ENCODE results near the gene NPHP4.

NPHP4 gene

GRCh38 chr1:5999711-6000443, 7.7 kb upstream of the NPHP4 start:
- Histone ChIP-seq H3K4me1 (ENCODE audit: control insufficient read depth, low read depth, low read length) (peaks cover 15% of the 10 kb centered on the region), H3K36me3 (ENCODE audit: control insufficient read depth, low read depth, low read length) (no peaks in the 10 kb centered on the region), H3K27me3 (ENCODE audit: control insufficient read depth, insufficient read depth, low read length) (peaks cover 23% of the 10 kb centered on the region), H3K9ac (ENCODE audit: low read length) (no peak overlapping the region), H3K4me3 (ENCODE audit: low read length) (no peak overlapping the region), H3K27ac (ENCODE audit: low read length) (no peak overlapping the region), H3K9me3 (ENCODE audit: control insufficient read depth, low read depth, low read length) (no peaks in the 10 kb centered on the region)

GRCh38 chr1:5998906-5999301, 6.7 kb upstream of the NPHP4 start:
- no peaks in the 10 kb centered on the region for H3K36me3 ChIP-seq (ENCODE audit: control insufficient read depth, low read depth, low read length)
- no peaks in the 10 kb centered on the region for H3K9me3 ChIP-seq (ENCODE audit: control insufficient read depth, low read depth, low read length)
- H3K27me3 ChIP-seq (ENCODE audit: control insufficient read depth, insufficient read depth, low read length): peaks cover 31% of the 10 kb centered on the region
- peaks cover 14% of the 10 kb centered on the region for H3K4me1 ChIP-seq (ENCODE audit: control insufficient read depth, low read depth, low read length)
- no peak overlapping the region for H3K27ac ChIP-seq (ENCODE audit: low read length)
- H3K4me3 ChIP-seq (ENCODE audit: low read length): no peak overlapping the region
- H3K9ac ChIP-seq (ENCODE audit: low read length): no peak overlapping the region

DNA sequence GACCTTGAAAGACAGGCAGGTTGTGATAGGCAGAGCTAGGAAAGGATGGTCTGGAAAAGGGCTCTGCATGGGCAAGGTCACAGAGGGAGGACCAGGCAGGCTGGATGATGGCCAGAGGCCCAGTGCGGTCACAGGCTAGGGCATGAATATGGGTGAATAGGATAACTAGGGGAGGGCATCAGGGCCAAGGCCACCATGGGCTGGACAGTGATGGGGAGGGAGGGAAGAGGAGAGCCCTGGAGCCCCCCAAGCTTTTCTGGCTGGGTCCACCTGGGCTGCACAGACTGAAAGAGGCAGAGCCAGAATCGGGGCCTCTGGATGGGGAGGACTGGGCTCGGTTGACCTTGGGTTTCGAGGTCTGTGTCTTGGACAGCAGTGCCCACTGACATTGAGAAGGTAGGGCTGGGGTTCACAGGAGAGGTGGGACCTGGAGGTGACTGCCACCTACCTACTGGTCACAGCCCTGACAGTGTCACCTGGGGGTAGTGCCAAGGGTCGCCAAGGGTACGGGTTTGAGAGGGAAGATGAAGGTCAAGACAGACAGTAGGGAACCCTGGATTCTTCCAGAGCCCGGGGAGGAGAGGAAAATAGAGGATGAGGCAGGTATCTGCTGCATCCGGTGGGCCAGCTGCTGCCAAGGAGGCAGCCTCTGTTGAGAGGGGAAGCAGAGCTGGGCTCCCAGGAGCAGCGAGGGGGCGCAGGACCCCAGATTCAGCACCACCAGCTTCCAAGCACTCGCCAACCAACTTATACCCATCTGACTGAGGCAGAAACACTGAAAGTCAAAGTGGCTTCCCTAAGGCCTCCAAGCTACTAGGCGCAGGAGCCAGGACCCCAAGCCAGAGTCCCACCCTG, 6.1 kb upstream of the NPHP4 start:
- Histone ChIP-seq H3K27me3 (ENCODE audit: control insufficient read depth, insufficient read depth, low read length) (peaks cover 30% of the 10 kb centered on the region), H3K27ac (ENCODE audit: low read length) (no peak overlapping the region), H3K9ac (ENCODE audit: low read length) (no peak overlapping the region), H3K4me1 (ENCODE audit: control insufficient read depth, low read depth, low read length) (peaks cover 12% of the 10 kb centered on the region), H3K4me3 (ENCODE audit: low read length) (no peak overlapping the region), H3K36me3 (ENCODE audit: control insufficient read depth, low read depth, low read length) (no peaks in the 10 kb centered on the region), H3K9me3 (ENCODE audit: control insufficient read depth, low read depth, low read length) (no peaks in the 10 kb centered on the region)

DNA sequence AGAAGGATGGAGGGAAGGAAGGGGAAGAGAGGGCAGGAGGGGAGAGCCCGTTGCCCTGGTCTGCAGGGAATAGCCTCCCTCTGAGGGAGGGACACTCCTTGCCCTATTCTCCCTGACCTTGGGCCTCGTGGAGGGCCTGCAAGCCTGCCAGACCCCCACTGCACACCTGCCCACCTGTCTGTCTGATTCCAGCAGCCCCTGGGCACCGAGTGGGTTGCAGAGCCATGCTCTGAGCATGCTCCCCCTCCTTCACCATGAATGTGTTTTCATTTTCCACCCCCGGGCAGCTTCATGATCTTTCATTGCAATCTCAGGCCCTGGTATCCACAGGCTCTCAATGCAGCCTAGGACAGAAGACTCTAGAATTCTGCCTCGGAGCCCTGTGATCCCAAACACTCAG, 5.1 kb upstream of the NPHP4 start:
- peaks cover 8% of the 10 kb centered on the region for H3K4me1 ChIP-seq (ENCODE audit: control insufficient read depth, low read depth, low read length)
- H3K9me3 ChIP-seq (ENCODE audit: control insufficient read depth, low read depth, low read length): no peaks in the 10 kb centered on the region
- H3K9ac ChIP-seq (ENCODE audit: low read length): no peak overlapping the region
- no peaks in the 10 kb centered on the region for H3K36me3 ChIP-seq (ENCODE audit: control insufficient read depth, low read depth, low read length)
- H3K27me3 ChIP-seq (ENCODE audit: control insufficient read depth, insufficient read depth, low read length): peaks cover 21% of the 10 kb centered on the region
- no peak overlapping the region for H3K4me3 ChIP-seq (ENCODE audit: low read length)
- H3K27ac ChIP-seq (ENCODE audit: low read length): no peak overlapping the region

DNA sequence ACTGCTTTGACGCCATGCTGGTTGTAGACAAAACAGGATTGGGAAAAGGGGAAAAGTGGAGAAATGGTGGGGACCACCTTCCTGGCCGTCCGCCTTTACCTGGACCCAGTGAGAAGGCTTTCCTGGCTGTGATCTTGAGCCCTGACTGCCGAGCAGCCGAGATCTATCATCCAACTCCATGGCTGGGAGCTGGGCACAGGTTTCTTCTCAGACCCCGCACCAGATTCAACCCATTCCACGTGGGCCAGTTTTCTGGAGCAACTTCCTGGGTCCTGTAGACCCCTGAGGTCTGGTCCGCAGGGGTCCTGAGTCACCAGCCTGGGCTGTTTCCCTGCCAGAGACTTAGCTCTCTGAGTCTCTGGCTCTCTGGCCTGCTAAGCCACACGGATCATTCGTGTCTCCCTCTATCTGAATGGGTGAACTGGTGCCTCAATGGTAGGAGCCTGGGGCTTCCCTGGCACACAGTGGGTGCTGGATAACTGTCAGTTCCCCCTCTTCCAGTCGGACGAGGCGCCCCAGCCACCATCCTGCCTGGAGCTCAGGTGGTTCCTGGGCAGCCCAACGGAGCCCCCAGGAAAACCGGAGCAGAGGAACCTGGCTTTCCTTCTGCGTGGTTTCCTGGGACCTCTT, 4.5 kb upstream of the NPHP4 start:
- H3K36me3 ChIP-seq (ENCODE audit: control insufficient read depth, low read depth, low read length): no peaks in the 10 kb centered on the region
- peaks cover 20% of the 10 kb centered on the region for H3K27me3 ChIP-seq (ENCODE audit: control insufficient read depth, insufficient read depth, low read length)
- H3K27ac ChIP-seq (ENCODE audit: low read length): no peak overlapping the region
- no peak overlapping the region for H3K9ac ChIP-seq (ENCODE audit: low read length)
- H3K9me3 ChIP-seq (ENCODE audit: control insufficient read depth, low read depth, low read length): no peaks in the 10 kb centered on the region
- H3K4me3 ChIP-seq (ENCODE audit: low read length): no peak overlapping the region
- H3K4me1 ChIP-seq (ENCODE audit: control insufficient read depth, low read depth, low read length): peaks cover 8% of the 10 kb centered on the region

GRCh38 chr1:5995871-5996630, 3.8 kb upstream of the NPHP4 start:
- Histone ChIP-seq H3K9me3 (ENCODE audit: control insufficient read depth, low read depth, low read length) (no peaks in the 10 kb centered on the region), H3K27ac (ENCODE audit: low read length) (no peak overlapping the region), H3K27me3 (ENCODE audit: control insufficient read depth, insufficient read depth, low read length) (peaks cover 23% of the 10 kb centered on the region), H3K36me3 (ENCODE audit: control insufficient read depth, low read depth, low read length) (no peaks in the 10 kb centered on the region), H3K4me3 (ENCODE audit: low read length) (no peak overlapping the region), H3K4me1 (ENCODE audit: control insufficient read depth, low read depth, low read length) (peaks cover 10% of the 10 kb centered on the region), H3K9ac (ENCODE audit: low read length) (no peak overlapping the region)

GRCh38 chr1:5994713-5995621, 2.7 kb upstream of the NPHP4 start:
- H3K27me3 ChIP-seq (ENCODE audit: control insufficient read depth, insufficient read depth, low read length): peaks cover 34% of the 10 kb centered on the region
- no peak overlapping the region for H3K27ac ChIP-seq (ENCODE audit: low read length)
- no peaks in the 10 kb centered on the region for H3K36me3 ChIP-seq (ENCODE audit: control insufficient read depth, low read depth, low read length)
- peaks cover 15% of the 10 kb centered on the region for H3K4me1 ChIP-seq (ENCODE audit: control insufficient read depth, low read depth, low read length)
- H3K9me3 ChIP-seq (ENCODE audit: control insufficient read depth, low read depth, low read length): no peaks in the 10 kb centered on the region
- H3K9ac ChIP-seq (ENCODE audit: low read length): no peak overlapping the region
- no peak overlapping the region for H3K4me3 ChIP-seq (ENCODE audit: low read length)

DNA sequence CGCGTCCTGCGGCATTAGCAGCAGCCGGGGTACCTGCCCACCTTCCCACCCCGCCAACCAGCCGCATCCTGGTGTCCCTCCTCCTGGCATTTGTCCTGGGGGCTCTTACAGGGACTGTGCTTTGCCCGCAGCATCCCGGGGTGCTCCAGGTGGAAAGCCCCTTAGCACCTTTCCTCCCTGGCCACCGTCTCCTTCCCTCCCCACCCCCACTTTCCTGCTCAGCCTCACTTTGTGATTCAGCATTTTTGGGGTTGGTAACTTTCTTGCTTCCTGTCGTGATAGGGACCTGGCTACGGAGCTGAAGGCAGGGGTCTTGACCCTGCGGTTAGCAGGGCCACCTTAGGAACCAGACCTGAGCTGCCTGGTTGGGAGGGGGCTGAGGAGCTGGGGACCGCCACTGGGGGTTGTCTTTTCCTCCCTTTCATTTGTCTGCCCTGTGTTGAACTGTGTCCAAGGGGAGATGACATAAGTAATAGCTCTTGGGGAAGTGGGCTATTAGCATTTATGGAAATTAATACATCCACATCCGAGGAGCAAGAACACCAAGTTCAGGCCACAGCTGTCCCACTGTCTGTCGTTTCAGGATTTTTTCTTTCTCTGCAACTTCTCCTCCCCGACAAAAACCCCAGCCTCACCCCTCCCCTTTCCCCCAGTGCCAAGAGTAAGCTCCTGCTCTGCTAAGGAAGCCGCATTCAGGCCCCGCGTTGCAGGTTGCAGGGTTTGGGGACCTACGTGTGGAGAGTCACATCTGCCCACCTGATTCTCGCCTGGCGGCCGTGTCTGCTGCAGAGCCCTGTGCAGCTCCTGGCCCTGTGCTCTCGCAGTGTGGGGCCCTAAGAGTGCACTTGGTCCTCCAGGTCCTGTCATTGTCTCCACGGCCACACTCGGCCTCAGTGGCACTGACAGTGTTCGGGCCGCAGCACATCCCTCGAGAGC, 1.6 kb upstream of the NPHP4 start:
- H3K9ac ChIP-seq (ENCODE audit: low read length): no peak overlapping the region
- H3K4me3 ChIP-seq (ENCODE audit: low read length): peak overlapping the region; percentile 76
- peaks cover 15% of the 10 kb centered on the region for H3K4me1 ChIP-seq (ENCODE audit: control insufficient read depth, low read depth, low read length)
- H3K36me3 ChIP-seq (ENCODE audit: control insufficient read depth, low read depth, low read length): no peaks in the 10 kb centered on the region
- no peak overlapping the region for H3K27ac ChIP-seq (ENCODE audit: low read length)
- peaks cover 34% of the 10 kb centered on the region for H3K27me3 ChIP-seq (ENCODE audit: control insufficient read depth, insufficient read depth, low read length)
- no peaks in the 10 kb centered on the region for H3K9me3 ChIP-seq (ENCODE audit: control insufficient read depth, low read depth, low read length)

DNA sequence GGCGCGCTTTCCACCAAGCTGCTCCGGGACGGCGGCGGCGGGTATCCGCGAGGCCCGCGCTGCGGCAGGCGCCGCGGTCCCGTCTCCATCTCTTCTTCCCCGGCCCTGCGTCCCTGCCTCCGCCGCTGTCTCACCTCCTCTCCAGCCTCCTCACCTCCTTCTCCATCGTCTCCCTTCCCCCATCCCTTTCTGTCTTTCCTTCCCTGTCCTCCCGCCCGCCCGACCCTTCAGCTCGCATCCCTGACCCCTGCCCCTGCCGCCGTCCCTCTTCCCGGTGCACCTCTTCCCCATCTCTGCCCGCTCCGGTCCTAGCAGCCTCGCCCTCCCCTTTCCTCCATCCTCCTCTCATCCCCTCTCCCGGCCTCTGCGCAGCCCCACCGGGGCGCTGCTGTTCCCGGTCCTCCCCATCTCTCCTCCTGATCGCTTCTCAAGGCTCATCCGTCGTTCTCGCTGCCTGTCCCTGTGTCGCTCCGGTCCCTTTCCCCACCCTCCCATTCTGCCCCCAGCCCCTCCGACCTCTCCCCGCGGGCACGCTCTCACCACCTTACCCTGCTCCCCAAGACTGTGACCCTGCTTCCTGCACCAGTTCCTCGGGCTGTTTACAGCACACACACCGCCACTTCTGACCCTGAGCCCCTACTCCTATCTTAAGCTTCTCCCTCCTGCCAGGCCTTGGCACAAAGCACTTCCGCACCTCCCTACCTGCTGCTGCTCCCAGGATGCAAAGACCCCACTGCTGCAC, 760 bp upstream of the NPHP4 start:
- H3K4me3 ChIP-seq (ENCODE audit: low read length): peak overlapping the region; percentile 76
- peaks cover 15% of the 10 kb centered on the region for H3K4me1 ChIP-seq (ENCODE audit: control insufficient read depth, low read depth, low read length)
- peaks cover 34% of the 10 kb centered on the region for H3K27me3 ChIP-seq (ENCODE audit: control insufficient read depth, insufficient read depth, low read length)
- no peak overlapping the region for H3K9ac ChIP-seq (ENCODE audit: low read length)
- H3K27ac ChIP-seq (ENCODE audit: low read length): no peak overlapping the region
- H3K9me3 ChIP-seq (ENCODE audit: control insufficient read depth, low read depth, low read length): no peaks in the 10 kb centered on the region
- H3K36me3 ChIP-seq (ENCODE audit: control insufficient read depth, low read depth, low read length): no peaks in the 10 kb centered on the region

All from iPS-18a (cell line).